ENCODE results near the gene GYS2. TPM values are rescaled to one million over a fixed set of nuclear protein-coding genes. Genes with fewer than 3 reads are reported as not detected.
A peak's percentile ranks its signal among the peaks of the same experiment; 100 is the strongest.

Gene GYS2
- total RNA-seq, 1 experiment from 2014 or later: not detected

- H3K27ac ChIP-seq (ENCODE audit: low read length): no peak overlapping the region
- no peaks in the 10 kb centered on the region for H3F3A ChIP-seq (ENCODE audit: low read length, unreplicated experiment)
- peak overlapping the region; percentile 94 for H3K4me2 ChIP-seq (ENCODE audit: low read length)
- TF ChIP-seq EZH2phosphoT487 (IDR thresholded peaks at IDR 0.05; ENCODE audit: borderline replicate concordance, low read length) (no peak), CTCF (conservative IDR thresholded peaks at IDR 0.05; ENCODE audit: low read depth, low read length) (no peak), EZH2 (IDR thresholded peaks at IDR 0.05; ENCODE audit: low read length, unreplicated experiment) (no peak)
- no peaks in the 10 kb centered on the region for H3K9me3 ChIP-seq (ENCODE audit: low read length)
- H3K4me3 ChIP-seq (ENCODE audit: low read length): peak overlapping the region; percentile 79
- ATAC-seq (peak; percentile 34), DNase-seq (no peak)
- ChIA-PET CTCF (no interaction called here), POLR2A (ENCODE audit: unreplicated experiment) (no interaction called here)
- H3K36me3 ChIP-seq (ENCODE audit: low read depth, low read length): no peaks in the 10 kb centered on the region
- peaks cover 13% of the 10 kb centered on the region; the same call in 1 of the 2 replicates for H3K4me1 ChIP-seq (ENCODE audit: insufficient read depth, low read length)
- intact Hi-C loops (cut with micrococcal nuclease): loop anchor here (10.0 kb wide), 1 partner anchor 128 kb away; the partner anchor contains the start of gene LDHB
- H3K9ac ChIP-seq (ENCODE audit: low read length): no peak overlapping the region
- BruUV-seq (replicated peaks): no TSS peak
- H2AFZ ChIP-seq (ENCODE audit: low read length): peak overlapping the region; percentile 94
- no peaks in the 10 kb centered on the region for H3K79me2 ChIP-seq (ENCODE audit: low read length)
- no peaks in the 10 kb centered on the region for H4K20me1 ChIP-seq (ENCODE audit: low read length)
- no peaks in the 10 kb centered on the region for H3K9me2 ChIP-seq (replicated peaks; ENCODE audit: low read length)
- peaks cover 5% of the 10 kb centered on the region for H3K27me3 ChIP-seq (ENCODE audit: low read length)
These were observed 77.8 kb downstream of the GYS2 start for GRCh38 chr12:21526721-21527345.

GRCh38 chr12:21526053-21526452 is 78.6 kb downstream of the GYS2 start, which contains the start of gene SPX:
Gene SPX (plus strand): TSS chr12:21526296. CDS start chr12:21526473, 177 bp downstream.
- no peak within 1 kb of the TSS for H3K27ac ChIP-seq (ENCODE audit: low read length)
- no peaks in the 10 kb centered on the region for H3K79me2 ChIP-seq (ENCODE audit: low read length)
- H3F3A ChIP-seq (ENCODE audit: low read length, unreplicated experiment): no peaks in the 10 kb centered on the region
- peak within 1 kb of the TSS; percentile 94 for H3K4me2 ChIP-seq (ENCODE audit: low read length)
- ChIA-PET POLR2A (ENCODE audit: unreplicated experiment) (no interaction called here), CTCF (no interaction called here)
- no peaks in the 10 kb centered on the region for H3K36me3 ChIP-seq (ENCODE audit: low read depth, low read length)
- BruUV-seq (replicated peaks): no TSS peak
- intact Hi-C loops (cut with micrococcal nuclease): loop anchor here (10.0 kb wide), 1 partner anchor 129 kb away; the partner anchor contains the start of gene LDHB
- no peaks in the 10 kb centered on the region for H3K9me2 ChIP-seq (replicated peaks; ENCODE audit: low read length)
- no peaks in the 10 kb centered on the region; the same call in none of the 2 replicates for H3K27me3 ChIP-seq (ENCODE audit: low read length)
- H3K4me1 ChIP-seq (ENCODE audit: insufficient read depth, low read length): peaks cover 13% of the 10 kb centered on the region; the same call in 1 of the 2 replicates
- H4K20me1 ChIP-seq (ENCODE audit: low read length): no peaks in the 10 kb centered on the region
- no peak for TF ChIP-seq EZH2phosphoT487 (IDR thresholded peaks at IDR 0.05; ENCODE audit: borderline replicate concordance, low read length)
- no peak for TF ChIP-seq CTCF (conservative IDR thresholded peaks at IDR 0.05; ENCODE audit: low read depth, low read length)
- no peak for TF ChIP-seq EZH2 (IDR thresholded peaks at IDR 0.05; ENCODE audit: low read length, unreplicated experiment)
- H2AFZ ChIP-seq (ENCODE audit: low read length): peak within 1 kb of the TSS; percentile 94
- H3K9me3 ChIP-seq (ENCODE audit: low read length): no peaks in the 10 kb centered on the region
- H3K9ac ChIP-seq (ENCODE audit: low read length): no peak within 1 kb of the TSS
- DNase-seq (peak; percentile 63), ATAC-seq (no peak)
- H3K4me3 ChIP-seq (ENCODE audit: low read length): peak within 1 kb of the TSS; percentile 79

- Histone ChIP-seq H3K9me3 (ENCODE audit: low read length) (no peaks in the 10 kb centered on the region), H2AFZ (ENCODE audit: low read length) (no peak overlapping the region), H3K9me2 (replicated peaks; ENCODE audit: low read length) (no peaks in the 10 kb centered on the region), H3K79me2 (ENCODE audit: low read length) (no peaks in the 10 kb centered on the region), H3K27ac (ENCODE audit: low read length) (no peak overlapping the region), H3K4me3 (ENCODE audit: low read length) (no peak overlapping the region), H3K4me2 (ENCODE audit: low read length) (no peak overlapping the region), H3K4me1 (ENCODE audit: insufficient read depth, low read length) (peaks cover 12% of the 10 kb centered on the region; the same call in 1 of the 2 replicates), H3K36me3 (ENCODE audit: low read depth, low read length) (no peaks in the 10 kb centered on the region), H4K20me1 (ENCODE audit: low read length) (no peaks in the 10 kb centered on the region), H3K9ac (ENCODE audit: low read length) (no peak overlapping the region), H3K27me3 (ENCODE audit: low read length) (no peaks in the 10 kb centered on the region; the same call in 1 of the 2 replicates), H3F3A (ENCODE audit: low read length, unreplicated experiment) (no peaks in the 10 kb centered on the region)
- DNase-seq (no peak), ATAC-seq (no peak)
- CTCF ChIA-PET: no interaction called here
- intact Hi-C loops (cut with micrococcal nuclease): loop anchor here (10.0 kb wide), 1 partner anchor 132 kb away; the partner anchor contains the start of gene LDHB
- no TSS peak for BruUV-seq (replicated peaks)
- TF ChIP-seq EZH2phosphoT487 (IDR thresholded peaks at IDR 0.05; ENCODE audit: borderline replicate concordance, low read length): no peak
- TF ChIP-seq EZH2 (IDR thresholded peaks at IDR 0.05; ENCODE audit: low read length, unreplicated experiment): no peak
- TF ChIP-seq CTCF (conservative IDR thresholded peaks at IDR 0.05; ENCODE audit: low read depth, low read length): no peak
- POLR2A ChIA-PET (ENCODE audit: unreplicated experiment): no interaction called here
These were observed 81.5 kb downstream of the GYS2 start for GRCh38 chr12:21523148-21523547.

Data from PC-3 (cell line).